Keratinocyte (primary cell): ENCODE results near the gene DAO.

ENCODE experiments used
- CTCF ChIP-seq, 3 experiments: IDR thresholded peaks in 1 of 3; conservative IDR thresholded peaks in 1 of 3; optimal IDR thresholded peaks in 1 of 3; 2 replicates in 2 of 3; 3 replicates in 1 of 3; pipeline versions ENCODE3 to v1.5.1; 2011; ENCODE audit warnings: low read length in 3 of 3, mild to moderate bottlenecking in 3 of 3, moderate library complexity in 2 of 3, control low read depth in 1 of 3, inconsistent platforms in 1 of 3; ENCODE audit not compliant: insufficient read depth in 2 of 3; ENCODE audit errors: extremely low read depth in 1 of 3
- EZH2 ChIP-seq: IDR thresholded peaks from one replicate; pipeline ENCODE4 v1.6.1; 2012; ENCODE audit warnings: inconsistent platforms, mild to moderate bottlenecking, low read length, moderate library complexity

GRCh38 chr12:108852674-108853309 is 27.1 kb upstream of the DAO start:
- no peak for TF ChIP-seq CTCF (optimal IDR thresholded peaks at IDR 0.05 in 1 of 3, IDR thresholded peaks at IDR 0.05 in 1 of 3, conservative IDR thresholded peaks at IDR 0.05 in 1 of 3; ENCODE audit: extremely low read depth in 1 of 3, insufficient read depth in 2 of 3, low read length in 3 of 3)
- no peak for TF ChIP-seq EZH2
